IPS-18a (cell line): ENCODE data around the gene PANK4.

ENCODE experiments used
- H3K27ac ChIP-seq: one replicate; pipeline ENCODE4 v1.5.1; 2013; ENCODE audit warnings: low read length
- H3K27me3 ChIP-seq: one replicate; pipeline ENCODE4 v1.6.1; 2013; ENCODE audit warnings: mild to moderate bottlenecking, low read length; ENCODE audit not compliant: control insufficient read depth, insufficient read depth
- H3K36me3 ChIP-seq: one replicate; pipeline ENCODE4 v1.6.1; 2013; ENCODE audit warnings: low read depth, low read length; ENCODE audit not compliant: control insufficient read depth
- H3K4me1 ChIP-seq: one replicate; pipeline ENCODE4 v1.6.1; 2013; ENCODE audit warnings: low read depth, low read length; ENCODE audit not compliant: control insufficient read depth
- H3K4me3 ChIP-seq: one replicate; pipeline ENCODE4 v1.5.1; 2013; ENCODE audit warnings: low read length
- H3K9ac ChIP-seq: one replicate; pipeline ENCODE4 v1.6.1; 2013; ENCODE audit warnings: mild to moderate bottlenecking, low read length, moderate library complexity
- H3K9me3 ChIP-seq: one replicate; pipeline ENCODE4 v1.6.1; 2013; ENCODE audit warnings: low read depth, low read length; ENCODE audit not compliant: control insufficient read depth

The PANK4 gene

GRCh38 chr1:2483026-2483425, 43.4 kb downstream of the PANK4 start:
- H3K4me1 ChIP-seq = no peaks in the 10 kb centered on the region
- H3K36me3 ChIP-seq = no peaks in the 10 kb centered on the region
- no peak overlapping the region for H3K4me3 ChIP-seq

GRCh38 chr1:2482588-2482987, 43.8 kb downstream of the PANK4 start:
- Histone ChIP-seq H3K27me3 (no peaks in the 10 kb centered on the region), H3K9ac (no peak overlapping the region), H3K9me3 (no peaks in the 10 kb centered on the region), H3K27ac (no peak overlapping the region), H3K4me1 (no peaks in the 10 kb centered on the region), H3K4me3 (no peak overlapping the region), H3K36me3 (no peaks in the 10 kb centered on the region)

More at GRCh38 chr1:2483026-2483425, 43.4 kb downstream of the PANK4 start:
- no peak overlapping the region for H3K27ac ChIP-seq
- H3K27me3 ChIP-seq = no peaks in the 10 kb centered on the region
- no peaks in the 10 kb centered on the region for H3K9me3 ChIP-seq
- no peak overlapping the region for H3K9ac ChIP-seq

GRCh38 chr1:2481885-2482284, 44.5 kb downstream of the PANK4 start:
- Histone ChIP-seq H3K27me3 (no peaks in the 10 kb centered on the region), H3K4me3 (no peak overlapping the region), H3K9me3 (no peaks in the 10 kb centered on the region), H3K36me3 (no peaks in the 10 kb centered on the region), H3K4me1 (no peaks in the 10 kb centered on the region), H3K27ac (no peak overlapping the region), H3K9ac (no peak overlapping the region)

- Histone ChIP-seq H3K27ac (no peak overlapping the region), H3K9ac (no peak overlapping the region), H3K9me3 (no peaks in the 10 kb centered on the region), H3K4me1 (no peaks in the 10 kb centered on the region), H3K4me3 (no peak overlapping the region), H3K36me3 (no peaks in the 10 kb centered on the region), H3K27me3 (no peaks in the 10 kb centered on the region)
These were observed 45.4 kb downstream of the PANK4 start for GRCh38 chr1:2480986-2481364.

- no peak overlapping the region for H3K9ac ChIP-seq
- H3K9me3 ChIP-seq = no peaks in the 10 kb centered on the region
- no peaks in the 10 kb centered on the region for H3K4me1 ChIP-seq
- H3K36me3 ChIP-seq = no peaks in the 10 kb centered on the region
- no peaks in the 10 kb centered on the region for H3K27me3 ChIP-seq
- no peak overlapping the region for H3K4me3 ChIP-seq
- no peak overlapping the region for H3K27ac ChIP-seq
These were observed 46.0 kb downstream of the PANK4 start for GRCh38 chr1:2480236-2480985.

GRCh38 chr1:2479618-2480017, 46.8 kb downstream of the PANK4 start:
- H3K27ac ChIP-seq = no peak overlapping the region
- H3K27me3 ChIP-seq = no peaks in the 10 kb centered on the region

GRCh38 chr1:2479186-2479585, 47.2 kb downstream of the PANK4 start:
- Histone ChIP-seq H3K4me1 (no peaks in the 10 kb centered on the region), H3K27me3 (no peaks in the 10 kb centered on the region), H3K9me3 (no peaks in the 10 kb centered on the region), H3K4me3 (no peak overlapping the region), H3K9ac (no peak overlapping the region), H3K27ac (no peak overlapping the region), H3K36me3 (no peaks in the 10 kb centered on the region)

More at GRCh38 chr1:2479618-2480017, 46.8 kb downstream of the PANK4 start:
- Histone ChIP-seq H3K36me3 (no peaks in the 10 kb centered on the region), H3K9me3 (no peaks in the 10 kb centered on the region), H3K4me1 (no peaks in the 10 kb centered on the region), H3K4me3 (no peak overlapping the region), H3K9ac (no peak overlapping the region)

GRCh38 chr1:2477791-2478499, 48.5 kb downstream of the PANK4 start:
- Histone ChIP-seq H3K36me3 (no peaks in the 10 kb centered on the region), H3K9ac (no peak overlapping the region), H3K9me3 (no peaks in the 10 kb centered on the region), H3K27ac (no peak overlapping the region), H3K4me3 (no peak overlapping the region), H3K27me3 (no peaks in the 10 kb centered on the region), H3K4me1 (no peaks in the 10 kb centered on the region)

GRCh38 chr1:2477309-2477708, 49.1 kb downstream of the PANK4 start:
- Histone ChIP-seq H3K9ac (no peak overlapping the region), H3K36me3 (no peaks in the 10 kb centered on the region), H3K4me3 (no peak overlapping the region), H3K9me3 (no peaks in the 10 kb centered on the region), H3K4me1 (no peaks in the 10 kb centered on the region), H3K27me3 (no peaks in the 10 kb centered on the region), H3K27ac (no peak overlapping the region)

- H3K4me3 ChIP-seq = no peak within 1 kb of the TSS
- no peak within 1 kb of the TSS for H3K27ac ChIP-seq
- no peaks in the 10 kb centered on the region for H3K27me3 ChIP-seq
These were observed 50.1 kb downstream of the PANK4 start, which contains the start of gene PLCH2 for GRCh38 chr1:2476061-2476999. Gene PLCH2, plus strand, starts transcription at chr1:2476289. Its CDS starts 300 bp downstream, at chr1:2476589.

GRCh38 chr1:2475571-2475970, 50.8 kb downstream of the PANK4 start:
- H3K9me3 ChIP-seq = no peaks in the 10 kb centered on the region

More at GRCh38 chr1:2476061-2476999, 50.1 kb downstream of the PANK4 start, which contains the start of gene PLCH2:
- H3K9ac ChIP-seq = no peak within 1 kb of the TSS
- no peaks in the 10 kb centered on the region for H3K9me3 ChIP-seq
- no peaks in the 10 kb centered on the region for H3K36me3 ChIP-seq
- no peaks in the 10 kb centered on the region for H3K4me1 ChIP-seq

More at GRCh38 chr1:2475571-2475970, 50.8 kb downstream of the PANK4 start:
- no peaks in the 10 kb centered on the region for H3K36me3 ChIP-seq
- H3K4me1 ChIP-seq = no peaks in the 10 kb centered on the region
- H3K9ac ChIP-seq = no peak overlapping the region
- H3K27me3 ChIP-seq = no peaks in the 10 kb centered on the region
- H3K27ac ChIP-seq = no peak overlapping the region
- H3K4me3 ChIP-seq = no peak overlapping the region
